Sigmoid colon (tissue), 4 donors: ENCODE data around the gene ATOH8.

Source experiments
- EP300 ChIP-seq, 4 donors: sonication (generic); formaldehyde crosslinking; IDR thresholded peaks; one replicate each; pipeline ENCODE4 v1.6.1; 2017; ENCODE audit warnings: antibody characterized with exemption in 4 of 4
- POLR2A ChIP-seq, 2 donors: fragments of 450-650 bp; IDR thresholded peaks; one replicate each; pipeline ENCODE4 v1.6.1; 2016; ENCODE audit warnings: antibody characterized with exemption in 2 of 2, mild to moderate bottlenecking in 2 of 2, moderate library complexity in 2 of 2
- POLR2AphosphoS5 ChIP-seq, 4 donors: sonication (generic); formaldehyde crosslinking; IDR thresholded peaks; one replicate each; pipeline ENCODE4 v1.6.1; 2017; ENCODE audit warnings: antibody characterized with exemption in 4 of 4
- TF ChIP-seq, protein P1 (sequence below), 4 experiments: fragments of 450-650 bp in 3 of 4; fragments of 200-600 bp in 1 of 4; IDR thresholded peaks; one replicate each; pipeline ENCODE4 v1.5.1; 2016 to 2019; ENCODE audit warnings: antibody characterized with exemption in 4 of 4, mild to moderate bottlenecking in 3 of 4, moderate library complexity in 2 of 4

DNA sequence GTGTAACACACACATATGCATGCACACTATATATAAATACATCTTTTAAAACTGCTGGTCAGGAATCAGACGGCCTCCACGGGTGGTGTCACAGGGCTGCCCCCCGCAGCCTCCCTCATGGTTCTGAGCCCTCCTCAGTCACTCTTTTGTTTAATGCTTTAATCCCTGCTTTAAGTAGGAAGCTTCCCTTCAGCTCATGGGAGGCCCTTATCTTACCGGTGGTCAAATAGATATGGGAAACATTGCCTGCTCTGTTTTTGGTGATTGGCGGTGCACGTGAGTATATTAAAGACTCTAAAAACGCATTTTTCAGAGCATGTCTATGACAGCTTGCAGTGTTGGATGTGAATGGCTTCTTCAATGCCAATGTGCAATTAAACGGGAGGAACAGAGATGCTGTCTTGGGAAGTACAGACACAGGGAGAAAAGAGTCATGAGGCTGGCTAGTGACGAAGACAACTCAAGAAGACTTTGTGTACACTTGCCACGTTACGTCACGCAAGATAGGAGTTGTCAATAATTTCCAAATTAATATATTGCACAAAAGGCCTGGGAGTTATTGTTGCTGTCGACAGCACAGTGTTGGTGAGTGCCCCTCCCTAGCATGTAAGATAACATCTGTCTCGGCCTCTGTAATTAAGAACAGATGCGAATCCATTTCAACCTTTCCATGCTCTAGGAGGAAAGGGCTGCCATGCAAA is 36.3 kb upstream of the ATOH8 start:
- TF ChIP-seq, protein P1, sequence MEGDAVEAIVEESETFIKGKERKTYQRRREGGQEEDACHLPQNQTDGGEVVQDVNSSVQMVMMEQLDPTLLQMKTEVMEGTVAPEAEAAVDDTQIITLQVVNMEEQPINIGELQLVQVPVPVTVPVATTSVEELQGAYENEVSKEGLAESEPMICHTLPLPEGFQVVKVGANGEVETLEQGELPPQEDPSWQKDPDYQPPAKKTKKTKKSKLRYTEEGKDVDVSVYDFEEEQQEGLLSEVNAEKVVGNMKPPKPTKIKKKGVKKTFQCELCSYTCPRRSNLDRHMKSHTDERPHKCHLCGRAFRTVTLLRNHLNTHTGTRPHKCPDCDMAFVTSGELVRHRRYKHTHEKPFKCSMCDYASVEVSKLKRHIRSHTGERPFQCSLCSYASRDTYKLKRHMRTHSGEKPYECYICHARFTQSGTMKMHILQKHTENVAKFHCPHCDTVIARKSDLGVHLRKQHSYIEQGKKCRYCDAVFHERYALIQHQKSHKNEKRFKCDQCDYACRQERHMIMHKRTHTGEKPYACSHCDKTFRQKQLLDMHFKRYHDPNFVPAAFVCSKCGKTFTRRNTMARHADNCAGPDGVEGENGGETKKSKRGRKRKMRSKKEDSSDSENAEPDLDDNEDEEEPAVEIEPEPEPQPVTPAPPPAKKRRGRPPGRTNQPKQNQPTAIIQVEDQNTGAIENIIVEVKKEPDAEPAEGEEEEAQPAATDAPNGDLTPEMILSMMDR (IDR thresholded peaks at IDR 0.05), result no peak
- TF ChIP-seq POLR2AphosphoS5 (IDR thresholded peaks at IDR 0.05), result no peak
- TF ChIP-seq POLR2A (IDR thresholded peaks at IDR 0.05), result no peak
- TF ChIP-seq EP300 (IDR thresholded peaks at IDR 0.05), result no peak
